HCT116 (cell line): ENCODE results near the gene MAPK8. TPM values are rescaled to one million over a fixed set of nuclear protein-coding genes. Genes with fewer than 3 reads are reported as not detected.

Experiments used
- ATAC-seq: fragments of 200-7000 bp; cut with Tn5 transposase; 2 replicates; pipeline ENCODE4 v1.9.1; 2020; ENCODE audit warnings: mild to moderate bottlenecking, moderate library complexity
- BruUV-seq: library from RNA; stranded (reverse); fragments of 400-500 nt; replicated peaks from 2 replicates; lab custom pipeline; 2021; lab: Mats Ljungman, UMichigan
- CTCF ChIA-PET: fragments of 300-600 bp; sonication (Branson Sonifier 250); formaldehyde crosslinking; loops from one replicate; lab custom pipeline; 2021; ENCODE audit warnings: antibody characterized with exemption; lab: Charles Lee
- POLR2A ChIA-PET: fragments of 300-600, 350-600 bp; sonication (Branson Sonifier 250); formaldehyde crosslinking; loops from one replicate; lab custom pipeline; 2021; ENCODE audit warnings: antibody characterized with exemption; lab: Charles Lee
- RAD21 ChIA-PET, 2 experiments: fragments of 300-600 bp; sonication (Branson Sonifier 250); formaldehyde crosslinking; loops; one replicate each; lab custom pipeline; 2023; ENCODE audit warnings: low total read pairs in 2 of 2; ENCODE audit not compliant: uncharacterized antibody in 2 of 2, unreplicated experiment in 2 of 2, low non-redundant PET in 1 of 2; lab: Charles Lee
- DNase-seq: peaks from one replicate; pipeline ENCODE4 v3.0.0-alpha.2; 2010; ENCODE audit warnings: low read depth, low spot score
- H2AFZ ChIP-seq: fragments of 200-600 bp; shearing (Covaris generic), sonication (generic); 2 replicates; pipeline ENCODE4 v1.6.1; 2017; ENCODE audit warnings: low read depth, mixed run types, mixed read lengths, antibody characterized with exemption, low read length; ENCODE audit not compliant: poor library complexity, severe bottlenecking
- H3K27ac ChIP-seq: 2 replicates; pipeline ENCODE4 v1.5.1; 2012; ENCODE audit warnings: low read depth, low read length
- H3K27me3 ChIP-seq: fragments of 200-600 bp; sonication (generic); 2 replicates; pipeline ENCODE4 v1.6.1; 2016; ENCODE audit warnings: mixed run types, low read length, mixed read lengths; ENCODE audit not compliant: insufficient read depth
- H3K36me3 ChIP-seq, 2 experiments: fragments of 200-500 bp in 1 of 2; fragments of 200-600 bp in 1 of 2; sonication (Bioruptor generic) in 1 of 2; sonication (generic) in 1 of 2; 2 replicates each; pipeline versions ENCODE4 v1.5.1 to v1.6.1; 2014 to 2016; ENCODE audit warnings: low read length in 2 of 2, inconsistent platforms in 1 of 2, mixed read lengths in 1 of 2, mixed run types in 1 of 2; ENCODE audit not compliant: insufficient read depth in 2 of 2, control insufficient read depth in 1 of 2
- H3K4me1 ChIP-seq, 2 experiments: fragments of 200-600 bp in 1 of 2; sonication (generic) in 1 of 2; 2 replicates each; pipeline versions ENCODE4 v1.5.1 to v1.6.1; 2012 to 2017; ENCODE audit warnings: low read length in 2 of 2, inconsistent platforms in 1 of 2, mild to moderate bottlenecking in 1 of 2, mixed read lengths in 1 of 2, mixed run types in 1 of 2, moderate library complexity in 1 of 2; ENCODE audit not compliant: insufficient read depth in 2 of 2, control insufficient read depth in 1 of 2
- H3K4me2 ChIP-seq: fragments of 200-600 bp; sonication (generic); 2 replicates; pipeline ENCODE4 v1.6.1; 2017; ENCODE audit warnings: mixed run types, low read length, mixed read lengths
- H3K4me3 ChIP-seq, 2 experiments: fragments of 200-600 bp in 1 of 2; sonication (generic) in 1 of 2; replicated peaks in 1 of 2; 2 replicates each; pipeline ENCODE4 v1.5.1; 2011 to 2016; ENCODE audit warnings: low read length in 2 of 2, control low read depth in 1 of 2, low read depth in 1 of 2, mild to moderate bottlenecking in 1 of 2, mixed read lengths in 1 of 2, mixed run types in 1 of 2
- H3K79me2 ChIP-seq: fragments of 200-600 bp; sonication (generic); 2 replicates; pipeline ENCODE4 v1.6.1; 2017; ENCODE audit warnings: mild to moderate bottlenecking, mixed run types, low read length, moderate library complexity, mixed read lengths; ENCODE audit not compliant: insufficient read depth
- H3K9ac ChIP-seq: fragments of 200-600 bp; sonication (generic); 2 replicates; pipeline ENCODE4 v1.6.1; 2016; ENCODE audit warnings: low read length, mixed read lengths
- H3K9me2 ChIP-seq: fragments of 200-600 bp; sonication (generic), shearing (Covaris generic); 2 replicates; pipeline ENCODE4 v1.6.1; 2017; ENCODE audit warnings: mixed run types, mild to moderate bottlenecking, moderate library complexity; ENCODE audit not compliant: insufficient read depth
- H3K9me3 ChIP-seq, 2 experiments: fragments of 200-500 bp in 1 of 2; fragments of 200-600 bp in 1 of 2; sonication (Bioruptor generic) in 1 of 2; sonication (generic) in 1 of 2; 2 replicates each; pipeline ENCODE4 v1.6.1; 2014 to 2017; ENCODE audit warnings: low read length in 2 of 2, mixed read lengths in 2 of 2, inconsistent platforms in 1 of 2, low read depth in 1 of 2, mild to moderate bottlenecking in 1 of 2, mixed run types in 1 of 2, moderate library complexity in 1 of 2; ENCODE audit not compliant: control insufficient read depth in 1 of 2, insufficient read depth in 1 of 2
- H4K20me1 ChIP-seq: fragments of 200-600 bp; sonication (generic), shearing (Covaris generic); 2 replicates; pipeline ENCODE4 v1.6.1; 2017; ENCODE audit warnings: mixed run types, mild to moderate bottlenecking, moderate library complexity; ENCODE audit not compliant: insufficient read depth
- CBX3 ChIP-seq: IDR thresholded peaks from 2 replicates; pipeline ENCODE4 v1.6.1; 2012; ENCODE audit warnings: low read depth
- EGR1 ChIP-seq: IDR thresholded peaks from 2 replicates; pipeline ENCODE4 v1.6.1; 2012; ENCODE audit warnings: low read depth
- ELF1 ChIP-seq: IDR thresholded peaks from 2 replicates; pipeline ENCODE4 v1.6.1; 2012; ENCODE audit warnings: low read depth, borderline replicate concordance
- MAX ChIP-seq: IDR thresholded peaks from 2 replicates; pipeline ENCODE4 v1.6.1; 2012
- POLR2A ChIP-seq: IDR thresholded peaks from 2 replicates; pipeline ENCODE4 v1.7.0; 2011; ENCODE audit warnings: borderline replicate concordance; ENCODE audit not compliant: insufficient read depth, insufficient read length; ENCODE audit errors: extremely low read depth
- POLR2AphosphoS5 ChIP-seq: IDR thresholded peaks from 2 replicates; pipeline ENCODE4 v1.6.1; 2011; ENCODE audit warnings: mild to moderate bottlenecking, low read depth, low read length, moderate library complexity
- REST ChIP-seq: IDR thresholded peaks from 2 replicates; pipeline ENCODE4 v1.6.1; 2012; ENCODE audit warnings: low read depth
- SIN3A ChIP-seq: IDR thresholded peaks from 2 replicates; pipeline ENCODE4 v1.6.1; 2012; ENCODE audit warnings: low read depth
- TCF7L2 ChIP-seq: IDR thresholded peaks from 2 replicates; pipeline ENCODE4 v1.7.0; 2011; ENCODE audit warnings: borderline replicate concordance, inconsistent platforms; ENCODE audit not compliant: insufficient read depth, insufficient read length; ENCODE audit errors: extremely low read depth
- YY1 ChIP-seq: IDR thresholded peaks from 2 replicates; pipeline ENCODE4 v1.6.1; 2011; ENCODE audit warnings: low read length, low read depth, moderate library complexity, mild to moderate bottlenecking; ENCODE audit not compliant: insufficient replicate concordance; ENCODE audit errors: extremely low read depth
- ZFX ChIP-seq: fragments of 450-650 bp; IDR thresholded peaks from 2 replicates; pipeline ENCODE4 v1.6.1; 2017
- intact Hi-C: fragments of 100-400 bp; cut with micrococcal nuclease; formaldehyde crosslinking; loops from 2 replicates; pipeline ENCODE4 v1.10.0; 2022
- total RNA-seq: library from RNA; stranded (reverse); gene quantifications from one replicate; pipeline ENCODE4 v1.2.1, GENCODE V29; 2021; ENCODE audit not compliant: unreplicated experiment

The MAPK8 gene
- total RNA-seq, 1 experiment from 2014 or later: 71.0 TPM

- intact Hi-C loops: no loop called here
- POLR2A ChIA-PET: no interaction called here
- ATAC-seq: no peak
Observed at GRCh38 chr10:48465860-48466521, 159.5 kb downstream of the MAPK8 start.

More at GRCh38 chr10:48465860-48466521, 159.5 kb downstream of the MAPK8 start:
- no peak for DNase-seq
- Histone ChIP-seq H3K79me2 (no peaks in the 10 kb centered on the region), H3K9me3 (no peaks in the 10 kb centered on the region), H3K9me2 (no peaks in the 10 kb centered on the region), H3K27me3 (no peaks in the 10 kb centered on the region), H3K9ac (no peak overlapping the region), H3K36me3 (no peaks in the 10 kb centered on the region), H2AFZ (no peak overlapping the region), H3K4me3 (no peak overlapping the region), H3K4me2 (no peak overlapping the region), H3K4me1 (no peaks in the 10 kb centered on the region), H4K20me1 (no peaks in the 10 kb centered on the region), H3K27ac (no peak overlapping the region)
- no TSS peak for BruUV-seq
- RAD21 ChIA-PET: no interaction called here
- no peak for TF ChIP-seq ZFX
- TF ChIP-seq CBX3: no peak
- no peak for TF ChIP-seq YY1
- no peak for TF ChIP-seq POLR2AphosphoS5
- TF ChIP-seq ELF1: no peak
- no peak for TF ChIP-seq REST
- no peak for TF ChIP-seq POLR2A
- TF ChIP-seq MAX: no peak
- no peak for TF ChIP-seq TCF7L2
- TF ChIP-seq SIN3A: no peak
- TF ChIP-seq EGR1: no peak
- CTCF ChIA-PET: no interaction called here
